ENCODE measurements around the gene DNAJB2.

DNAJB2 gene

GRCh38 chr2:219291394-219291793 is 12.2 kb downstream of the DNAJB2 start:
- Histone ChIP-seq H3K4me3 (ENCODE audit: insufficient read depth, low read depth, low read length) (no peak overlapping the region), H3K36me3 (ENCODE audit: control insufficient read depth, insufficient read depth, low read length) (no peaks in the 10 kb centered on the region), H3K9me3 (ENCODE audit: control insufficient read depth, low read length) (no peaks in the 10 kb centered on the region), H3K27me3 (ENCODE audit: control insufficient read depth, insufficient read depth, low read length, poor library complexity, severe bottlenecking) (peaks cover 18% of the 10 kb centered on the region), H3K4me1 (ENCODE audit: control insufficient read depth, insufficient read depth, low read length) (peaks cover 10% of the 10 kb centered on the region), H3K27ac (ENCODE audit: insufficient read depth, low read depth, low read length, poor library complexity, severe bottlenecking) (no peak overlapping the region)
- 85 to 89% methylated on average over 7 of the region's 7 CpGs for WGBS, 2 experiments

- Histone ChIP-seq H3K4me1 (ENCODE audit: control insufficient read depth, insufficient read depth, low read length) (peaks cover 6% of the 10 kb centered on the region), H3K27ac (ENCODE audit: insufficient read depth, low read depth, low read length, poor library complexity, severe bottlenecking) (no peak overlapping the region), H3K9me3 (ENCODE audit: control insufficient read depth, low read length) (no peaks in the 10 kb centered on the region), H3K27me3 (ENCODE audit: control insufficient read depth, insufficient read depth, low read length, poor library complexity, severe bottlenecking) (peaks cover 22% of the 10 kb centered on the region), H3K4me3 (ENCODE audit: insufficient read depth, low read depth, low read length) (no peak overlapping the region), H3K36me3 (ENCODE audit: control insufficient read depth, insufficient read depth, low read length) (no peaks in the 10 kb centered on the region)
- 86 to 88% methylated on average over 4 of the region's 4 CpGs for WGBS, 2 experiments
These were observed 12.8 kb downstream of the DNAJB2 start for GRCh38 chr2:219291910-219292490.

GRCh38 chr2:219292616-219293015 is 13.4 kb downstream of the DNAJB2 start:
- H3K4me1 ChIP-seq (ENCODE audit: control insufficient read depth, insufficient read depth, low read length): peaks cover 6% of the 10 kb centered on the region
- no peak overlapping the region for H3K4me3 ChIP-seq (ENCODE audit: insufficient read depth, low read depth, low read length)
- peaks cover 22% of the 10 kb centered on the region for H3K27me3 ChIP-seq (ENCODE audit: control insufficient read depth, insufficient read depth, low read length, poor library complexity, severe bottlenecking)
- H3K27ac ChIP-seq (ENCODE audit: insufficient read depth, low read depth, low read length, poor library complexity, severe bottlenecking): no peak overlapping the region
- H3K36me3 ChIP-seq (ENCODE audit: control insufficient read depth, insufficient read depth, low read length): no peaks in the 10 kb centered on the region
- no peaks in the 10 kb centered on the region for H3K9me3 ChIP-seq (ENCODE audit: control insufficient read depth, low read length)
- WGBS, 2 experiments: 93 to 94% methylated on average over 9 of the region's 9 CpGs

GRCh38 chr2:219293736-219294231 is 14.6 kb downstream of the DNAJB2 start:
- 90 to 91% methylated on average over 5 of the region's 5 CpGs for WGBS, 2 experiments
- no peaks in the 10 kb centered on the region for H3K9me3 ChIP-seq (ENCODE audit: control insufficient read depth, low read length)
- peak overlapping the region; percentile 54 for H3K4me3 ChIP-seq (ENCODE audit: insufficient read depth, low read depth, low read length)
- no peaks in the 10 kb centered on the region for H3K36me3 ChIP-seq (ENCODE audit: control insufficient read depth, insufficient read depth, low read length)
- H3K27me3 ChIP-seq (ENCODE audit: control insufficient read depth, insufficient read depth, low read length, poor library complexity, severe bottlenecking): peaks cover 22% of the 10 kb centered on the region
- peaks cover 6% of the 10 kb centered on the region for H3K4me1 ChIP-seq (ENCODE audit: control insufficient read depth, insufficient read depth, low read length)
- no peak overlapping the region for H3K27ac ChIP-seq (ENCODE audit: insufficient read depth, low read depth, low read length, poor library complexity, severe bottlenecking)

GRCh38 chr2:219294356-219295351 is 15.5 kb downstream of the DNAJB2 start:
- Histone ChIP-seq H3K9me3 (ENCODE audit: control insufficient read depth, low read length) (no peaks in the 10 kb centered on the region), H3K4me1 (ENCODE audit: control insufficient read depth, insufficient read depth, low read length) (peaks cover 14% of the 10 kb centered on the region), H3K27me3 (ENCODE audit: control insufficient read depth, insufficient read depth, low read length, poor library complexity, severe bottlenecking) (peaks cover 22% of the 10 kb centered on the region), H3K27ac (ENCODE audit: insufficient read depth, low read depth, low read length, poor library complexity, severe bottlenecking) (no peak overlapping the region), H3K36me3 (ENCODE audit: control insufficient read depth, insufficient read depth, low read length) (no peaks in the 10 kb centered on the region), H3K4me3 (ENCODE audit: insufficient read depth, low read depth, low read length) (peak overlapping the region; percentile 54)
- WGBS, 2 experiments: 5 to 6% methylated on average over 67 of the region's 67 CpGs

- no peak overlapping the region for H3K4me3 ChIP-seq (ENCODE audit: insufficient read depth, low read depth, low read length)
- H3K36me3 ChIP-seq (ENCODE audit: control insufficient read depth, insufficient read depth, low read length): no peaks in the 10 kb centered on the region
- H3K27ac ChIP-seq (ENCODE audit: insufficient read depth, low read depth, low read length, poor library complexity, severe bottlenecking): no peak overlapping the region
- WGBS, 2 experiments: 89 to 93% methylated on average over 14 of the region's 14 CpGs
- no peaks in the 10 kb centered on the region for H3K9me3 ChIP-seq (ENCODE audit: control insufficient read depth, low read length)
- peaks cover 28% of the 10 kb centered on the region for H3K4me1 ChIP-seq (ENCODE audit: control insufficient read depth, insufficient read depth, low read length)
- peaks cover 22% of the 10 kb centered on the region for H3K27me3 ChIP-seq (ENCODE audit: control insufficient read depth, insufficient read depth, low read length, poor library complexity, severe bottlenecking)
These were observed 17.0 kb downstream of the DNAJB2 start for GRCh38 chr2:219296142-219296541.

- no peaks in the 10 kb centered on the region for H3K9me3 ChIP-seq (ENCODE audit: control insufficient read depth, low read length)
- no peak overlapping the region for H3K27ac ChIP-seq (ENCODE audit: insufficient read depth, low read depth, low read length, poor library complexity, severe bottlenecking)
- no peak overlapping the region for H3K4me3 ChIP-seq (ENCODE audit: insufficient read depth, low read depth, low read length)
- no peaks in the 10 kb centered on the region for H3K36me3 ChIP-seq (ENCODE audit: control insufficient read depth, insufficient read depth, low read length)
- 92% methylated on average over 25 of the region's 25 CpGs for WGBS, 2 experiments
- peaks cover 31% of the 10 kb centered on the region for H3K4me1 ChIP-seq (ENCODE audit: control insufficient read depth, insufficient read depth, low read length)
- H3K27me3 ChIP-seq (ENCODE audit: control insufficient read depth, insufficient read depth, low read length, poor library complexity, severe bottlenecking): peaks cover 22% of the 10 kb centered on the region
These were observed 17.6 kb downstream of the DNAJB2 start for GRCh38 chr2:219296631-219297391.

- Histone ChIP-seq H3K36me3 (ENCODE audit: control insufficient read depth, insufficient read depth, low read length) (no peaks in the 10 kb centered on the region), H3K9me3 (ENCODE audit: control insufficient read depth, low read length) (no peaks in the 10 kb centered on the region), H3K27ac (ENCODE audit: insufficient read depth, low read depth, low read length, poor library complexity, severe bottlenecking) (no peak overlapping the region), H3K27me3 (ENCODE audit: control insufficient read depth, insufficient read depth, low read length, poor library complexity, severe bottlenecking) (peaks cover 22% of the 10 kb centered on the region), H3K4me3 (ENCODE audit: insufficient read depth, low read depth, low read length) (no peak overlapping the region), H3K4me1 (ENCODE audit: control insufficient read depth, insufficient read depth, low read length) (peaks cover 31% of the 10 kb centered on the region)
- 90% methylated on average over 14 of the region's 14 CpGs for WGBS, 2 experiments
These were observed 18.7 kb downstream of the DNAJB2 start for GRCh38 chr2:219297766-219298456.

GRCh38 chr2:219298759-219299371 is 19.7 kb downstream of the DNAJB2 start:
- Histone ChIP-seq H3K4me1 (ENCODE audit: control insufficient read depth, insufficient read depth, low read length) (peaks cover 30% of the 10 kb centered on the region), H3K36me3 (ENCODE audit: control insufficient read depth, insufficient read depth, low read length) (no peaks in the 10 kb centered on the region), H3K27ac (ENCODE audit: insufficient read depth, low read depth, low read length, poor library complexity, severe bottlenecking) (no peak overlapping the region), H3K9me3 (ENCODE audit: control insufficient read depth, low read length) (no peaks in the 10 kb centered on the region), H3K4me3 (ENCODE audit: insufficient read depth, low read depth, low read length) (no peak overlapping the region), H3K27me3 (ENCODE audit: control insufficient read depth, insufficient read depth, low read length, poor library complexity, severe bottlenecking) (peaks cover 18% of the 10 kb centered on the region)
- 33 to 36% methylated on average over 15 of the region's 15 CpGs for WGBS, 2 experiments

All from ectodermal cell (in vitro differentiated cells).